HEK293 (cell line): Measurements from ENCODE around the gene HS3ST5.

ENCODE experiments used
- CTCF ChIA-PET: fragments of 350-600 bp; formaldehyde crosslinking; extraction: SDS; loops from one replicate; lab custom pipeline; 2021; ENCODE audit warnings: antibody characterized with exemption; lab: Yijun Ruan, JAX
- POLR2A ChIA-PET: fragments of 300-600 bp; formaldehyde crosslinking; extraction: SDS; loops from one replicate; lab custom pipeline; 2020; ENCODE audit warnings: antibody characterized with exemption, inconsistent platforms; lab: Yijun Ruan, JAX
- H3K27ac ChIP-seq: fragments of 200-500 bp; sonication (Bioruptor generic); 2 replicates; pipeline ENCODE4 v1.5.1; 2014; ENCODE audit warnings: low read depth, low read length, control low read depth, inconsistent platforms; ENCODE audit errors: extremely low read depth
- H3K36me3 ChIP-seq, 2 experiments: fragments of 200-500 bp in 1 of 2; sonication (Bioruptor generic) in 1 of 2; 1 replicate in 1 of 2; 2 replicates in 1 of 2; pipeline ENCODE4 v1.5.1; 2014 to 2017; ENCODE audit warnings: inconsistent platforms in 2 of 2, low read length in 2 of 2; ENCODE audit not compliant: control insufficient read depth in 2 of 2, insufficient read depth in 1 of 2
- H3K4me1 ChIP-seq: fragments of 200-500 bp; sonication (Bioruptor generic); 2 replicates; pipeline ENCODE4 v1.5.1; 2014; ENCODE audit warnings: mild to moderate bottlenecking, low read length, inconsistent platforms; ENCODE audit not compliant: control insufficient read depth, insufficient read depth
- H3K4me3 ChIP-seq: 2 replicates; pipeline ENCODE4 v1.5.1; 2011; ENCODE audit warnings: low read depth, mild to moderate bottlenecking, control low read depth, low read length, moderate library complexity
- H3K9me3 ChIP-seq: fragments of 200-500 bp; sonication (Bioruptor generic); 2 replicates; pipeline ENCODE4 v1.5.1; 2014; ENCODE audit warnings: low read depth, low read length, inconsistent platforms; ENCODE audit not compliant: control insufficient read depth, insufficient read depth
- GFI1B ChIP-seq: fragments of 450-650 bp; formaldehyde crosslinking; IDR thresholded peaks from 2 replicates; pipeline ENCODE4 v1.5.1; 2016; ENCODE audit warnings: missing biosample characterization, missing genetic modification characterization
- GLI4 ChIP-seq: fragments of 450-650 bp; formaldehyde crosslinking; IDR thresholded peaks from 2 replicates; pipeline ENCODE4 v1.5.1; 2016; ENCODE audit warnings: missing biosample characterization, missing genetic modification characterization
- GLIS1 ChIP-seq: fragments of 450-650 bp; formaldehyde crosslinking; IDR thresholded peaks from 2 replicates; pipeline ENCODE4 v1.5.1; 2016; ENCODE audit warnings: missing biosample characterization, missing genetic modification characterization
- KLF8 ChIP-seq: fragments of 450-650 bp; formaldehyde crosslinking; IDR thresholded peaks from 2 replicates; pipeline ENCODE4 v1.5.1; 2016; ENCODE audit warnings: missing biosample characterization, missing genetic modification characterization
- KLF9 ChIP-seq: fragments of 450-650 bp; formaldehyde crosslinking; IDR thresholded peaks from 2 replicates; pipeline ENCODE4 v1.5.1; 2016; ENCODE audit warnings: missing biosample characterization, missing genetic modification characterization, low read depth
- REPIN1 ChIP-seq: fragments of 450-650 bp; formaldehyde crosslinking; IDR thresholded peaks from 2 replicates; pipeline ENCODE4 v1.5.1; 2017; ENCODE audit warnings: missing biosample characterization, missing genetic modification characterization, low read depth
- SCRT1 ChIP-seq: fragments of 450-650 bp; formaldehyde crosslinking; IDR thresholded peaks from 2 replicates; pipeline ENCODE4 v1.5.1; 2016; ENCODE audit warnings: missing biosample characterization, missing genetic modification characterization, borderline replicate concordance
- SP2 ChIP-seq: fragments of 450-650 bp; formaldehyde crosslinking; IDR thresholded peaks from 2 replicates; pipeline ENCODE4 v1.5.1; 2016; ENCODE audit warnings: missing biosample characterization, missing genetic modification characterization
- SP7 ChIP-seq: fragments of 450-650 bp; formaldehyde crosslinking; IDR thresholded peaks from 2 replicates; pipeline ENCODE4 v1.5.1; 2016; ENCODE audit warnings: missing biosample characterization, missing genetic modification characterization
- ZBTB17 ChIP-seq: fragments of 450-650 bp; formaldehyde crosslinking; IDR thresholded peaks from 2 replicates; pipeline ENCODE4 v1.5.1; 2016; ENCODE audit warnings: missing biosample characterization, missing genetic modification characterization
- ZNF112 ChIP-seq: fragments of 450-650 bp; formaldehyde crosslinking; IDR thresholded peaks from 2 replicates; pipeline ENCODE4 v1.5.0; 2017; ENCODE audit warnings: missing biosample characterization, missing genetic modification characterization
- ZNF19 ChIP-seq: fragments of 450-650 bp; formaldehyde crosslinking; IDR thresholded peaks from 2 replicates; pipeline ENCODE4; 2016; ENCODE audit warnings: missing biosample characterization, missing genetic modification characterization, low read depth
- ZNF221 ChIP-seq: fragments of 450-650 bp; formaldehyde crosslinking; IDR thresholded peaks from 2 replicates; pipeline ENCODE4 v1.5.1; 2017; ENCODE audit warnings: missing biosample characterization, missing genetic modification characterization, borderline replicate concordance
- ZNF23 ChIP-seq: fragments of 450-650 bp; formaldehyde crosslinking; IDR thresholded peaks from 2 replicates; pipeline ENCODE4 v1.5.1; 2016; ENCODE audit warnings: missing biosample characterization, missing genetic modification characterization, borderline replicate concordance
- ZNF239 ChIP-seq: fragments of 450-650 bp; formaldehyde crosslinking; IDR thresholded peaks from 2 replicates; pipeline ENCODE4 v1.5.1; 2016; ENCODE audit warnings: missing biosample characterization, missing genetic modification characterization
- ZNF248 ChIP-seq: fragments of 450-650 bp; formaldehyde crosslinking; IDR thresholded peaks from 2 replicates; pipeline ENCODE4 v1.5.1; 2017; ENCODE audit warnings: missing biosample characterization, missing genetic modification characterization
- ZNF274 ChIP-seq, 2 experiments: fragments of 200-500 bp in 1 of 2; fragments of 450-650 bp in 1 of 2; sonication (Bioruptor generic) in 1 of 2; formaldehyde crosslinking in 1 of 2; IDR thresholded peaks; 2 replicates each; pipeline versions ENCODE4 v1.5.1 to v1.6.1; 2014 to 2016; ENCODE audit warnings: borderline replicate concordance in 1 of 2, inconsistent platforms in 1 of 2, low read length in 1 of 2, missing biosample characterization in 1 of 2, missing genetic modification characterization in 1 of 2
- ZNF362 ChIP-seq: fragments of 450-650 bp; formaldehyde crosslinking; IDR thresholded peaks from 2 replicates; pipeline ENCODE4 v1.5.1; 2016; ENCODE audit warnings: missing biosample characterization, missing genetic modification characterization
- ZNF394 ChIP-seq: fragments of 450-650 bp; formaldehyde crosslinking; IDR thresholded peaks from 2 replicates; pipeline ENCODE4 v1.5.1; 2016; ENCODE audit warnings: missing biosample characterization, missing genetic modification characterization, mild to moderate bottlenecking, moderate library complexity, borderline replicate concordance
- ZNF521 ChIP-seq: fragments of 450-650 bp; formaldehyde crosslinking; IDR thresholded peaks from 2 replicates; pipeline ENCODE4 v1.5.1; 2017; ENCODE audit warnings: missing biosample characterization, mild to moderate bottlenecking, missing genetic modification characterization
- ZNF529 ChIP-seq: fragments of 450-650 bp; formaldehyde crosslinking; IDR thresholded peaks from 2 replicates; pipeline ENCODE4 v1.5.1; 2017; ENCODE audit warnings: missing genetic modification characterization, missing biosample characterization; ENCODE audit not compliant: insufficient replicate concordance
- ZNF549 ChIP-seq: fragments of 450-650 bp; IDR thresholded peaks from 2 replicates; pipeline ENCODE4 v1.5.1; 2018; ENCODE audit warnings: missing biosample characterization, missing genetic modification characterization, mild to moderate bottlenecking, inconsistent platforms, moderate library complexity
- ZNF561 ChIP-seq: fragments of 450-650 bp; IDR thresholded peaks from 2 replicates; pipeline ENCODE4 v1.5.1; 2018; ENCODE audit warnings: missing biosample characterization, missing genetic modification characterization, borderline replicate concordance
- ZNF580 ChIP-seq: fragments of 450-650 bp; formaldehyde crosslinking; IDR thresholded peaks from 2 replicates; pipeline ENCODE4 v1.5.1; 2016; ENCODE audit warnings: missing biosample characterization, missing genetic modification characterization
- ZNF768 ChIP-seq: fragments of 450-650 bp; formaldehyde crosslinking; IDR thresholded peaks from 2 replicates; pipeline ENCODE4 v1.5.1; 2018; ENCODE audit warnings: missing biosample characterization, mild to moderate bottlenecking, missing genetic modification characterization
- ZNF785 ChIP-seq: fragments of 450-650 bp; formaldehyde crosslinking; IDR thresholded peaks from 2 replicates; pipeline ENCODE4 v1.5.1; 2016; ENCODE audit warnings: missing biosample characterization, missing genetic modification characterization
- ZNF792 ChIP-seq: fragments of 450-650 bp; formaldehyde crosslinking; IDR thresholded peaks from 2 replicates; pipeline ENCODE4 v1.5.1; 2016; ENCODE audit warnings: missing biosample characterization, missing genetic modification characterization
- ZNF830 ChIP-seq: fragments of 450-650 bp; IDR thresholded peaks from 2 replicates; pipeline ENCODE4 v1.5.0; 2018; ENCODE audit warnings: missing biosample characterization, missing genetic modification characterization, low read depth, mild to moderate bottlenecking, moderate library complexity
- ZSCAN23 ChIP-seq: fragments of 450-650 bp; formaldehyde crosslinking; IDR thresholded peaks from 2 replicates; pipeline ENCODE4 v1.5.1; 2016; ENCODE audit warnings: missing biosample characterization, missing genetic modification characterization

The HS3ST5 gene

GRCh38 chr6:114160881-114161280 is 181.9 kb downstream of the HS3ST5 start:
- POLR2A ChIA-PET = no interaction called here
- Histone ChIP-seq H3K4me3 (no peak overlapping the region), H3K36me3 (no peaks in the 10 kb centered on the region), H3K27ac (no peak overlapping the region), H3K4me1 (no peaks in the 10 kb centered on the region), H3K9me3 (no peaks in the 10 kb centered on the region)
- no peak for TF ChIP-seq ZNF768 (tag by site-specific recombination)
- no peak for TF ChIP-seq ZNF274 (IDR thresholded peaks at IDR 0.05; ENCODE audit: low read length)
- TF ChIP-seq ZNF274 (tag by site-specific recombination; IDR thresholded peaks at IDR 0.05; ENCODE audit: borderline replicate concordance) = no peak
- TF ChIP-seq ZNF239 (tag by site-specific recombination) = no peak
- no peak for TF ChIP-seq ZNF792
- no peak for TF ChIP-seq ZNF19 (tag by site-specific recombination)
- no peak for TF ChIP-seq KLF9 (tag by site-specific recombination)
- no peak for TF ChIP-seq ZNF580
- TF ChIP-seq ZNF521 (tag by site-specific recombination) = no peak
- TF ChIP-seq ZNF394 (tag by site-specific recombination) = no peak
- no peak for TF ChIP-seq ZNF248
- TF ChIP-seq ZNF549 (tag by site-specific recombination) = no peak
- no peak for TF ChIP-seq ZNF529 (tag by site-specific recombination)
- TF ChIP-seq SP7 (tag by site-specific recombination) = no peak
- no peak for TF ChIP-seq ZNF561 (tag by site-specific recombination)
- no peak for TF ChIP-seq ZSCAN23 (tag by site-specific recombination)
- no peak for TF ChIP-seq GLI4 (tag by site-specific recombination)
- TF ChIP-seq ZNF23 (tag by site-specific recombination) = no peak
- no peak for TF ChIP-seq ZNF112 (tag by site-specific recombination)
- no peak for TF ChIP-seq KLF8 (tag by site-specific recombination)
- no peak for TF ChIP-seq REPIN1 (tag by site-specific recombination)
- CTCF ChIA-PET = interaction anchor here (0.6 kb wide), 1 partner anchor 148 kb away, joined by 4 read pairs; no protein-coding TSS in a partner anchor

- no peaks in the 10 kb centered on the region for H3K9me3 ChIP-seq
- no peaks in the 10 kb centered on the region for H3K4me1 ChIP-seq
- no peak overlapping the region for H3K4me3 ChIP-seq
- CTCF ChIA-PET = interaction anchor here (0.7 kb wide), 1 partner anchor 103 kb away, joined by 3 read pairs; no protein-coding TSS in a partner anchor
- H3K27ac ChIP-seq = no peak overlapping the region
- no peaks in the 10 kb centered on the region for H3K36me3 ChIP-seq
- no peak for TF ChIP-seq ZNF221 (tag by site-specific recombination)
- no peak for TF ChIP-seq GFI1B (tag by site-specific recombination)
- TF ChIP-seq ZBTB17 (tag by site-specific recombination) = no peak
- no peak for TF ChIP-seq ZNF362 (tag by site-specific recombination)
- TF ChIP-seq ZNF830 = no peak
- TF ChIP-seq SCRT1 (tag by site-specific recombination) = no peak
- no peak for TF ChIP-seq SP2 (tag by site-specific recombination)
- no peak for TF ChIP-seq SP7 (tag by site-specific recombination)
- TF ChIP-seq GLIS1 (tag by site-specific recombination) = no peak
- TF ChIP-seq ZNF785 (tag by site-specific recombination) = no peak
- TF ChIP-seq, all 188 proteins: peak for 0
- POLR2A ChIA-PET = no interaction called here
Measured at GRCh38 chr6:114159727-114160126, 183.1 kb downstream of the HS3ST5 start.
